GM18498 (cell line): Measurements from ENCODE around the gene EYS.
A peak's percentile ranks its signal among the peaks of the same experiment; 100 is the strongest.

Experiments used
- ATAC-seq: cut with Tn5 transposase; IDR thresholded peaks from one replicate; pipeline ENCODE4 v1.9.1; 2021; ENCODE audit warnings: mild to moderate bottlenecking, moderate library complexity; ENCODE audit not compliant: unreplicated experiment

EYS gene

DNA sequence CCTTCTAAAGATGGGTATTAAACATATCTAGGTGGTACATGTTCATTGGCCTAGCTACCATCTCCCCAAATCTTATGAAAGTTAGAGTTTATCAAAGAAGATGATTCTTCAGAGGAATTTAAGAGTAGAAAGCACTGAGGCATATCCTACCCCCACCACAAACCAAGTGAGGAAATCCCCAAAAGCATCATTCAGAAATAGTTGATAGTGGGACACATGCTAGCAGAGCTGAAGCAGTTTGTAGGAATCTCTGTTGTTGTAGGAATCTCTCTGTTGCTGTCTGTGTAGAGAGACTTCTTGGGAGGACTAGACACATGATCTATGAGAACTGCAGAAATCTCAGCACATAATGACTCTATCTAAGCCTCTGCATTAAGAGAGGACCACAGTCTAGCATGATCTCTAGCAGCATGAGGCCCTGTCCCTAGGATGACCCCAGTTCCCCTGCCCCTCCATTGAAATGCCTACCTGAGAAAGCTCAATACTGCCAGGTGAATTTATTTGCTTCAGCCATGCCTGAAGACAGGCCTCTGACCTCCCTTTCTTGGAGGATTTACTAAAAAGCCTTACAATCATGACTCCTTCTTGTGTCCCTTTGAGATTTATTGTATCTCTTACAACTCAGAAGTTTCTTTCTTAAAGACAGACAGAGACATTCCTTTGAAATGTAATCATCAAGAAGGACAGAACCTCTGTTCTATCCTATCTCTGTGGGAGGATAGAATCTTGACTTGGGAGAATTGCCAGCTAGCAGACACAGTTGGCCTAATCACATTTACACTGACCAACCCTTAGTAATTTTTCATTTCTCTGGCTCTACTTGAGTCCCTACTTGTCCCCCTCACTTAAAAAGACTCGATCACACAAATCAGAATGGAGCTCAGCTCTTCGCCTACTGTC lies 1489.1 kb downstream of the EYS start:
- ATAC-seq: peak; percentile 57

DNA sequence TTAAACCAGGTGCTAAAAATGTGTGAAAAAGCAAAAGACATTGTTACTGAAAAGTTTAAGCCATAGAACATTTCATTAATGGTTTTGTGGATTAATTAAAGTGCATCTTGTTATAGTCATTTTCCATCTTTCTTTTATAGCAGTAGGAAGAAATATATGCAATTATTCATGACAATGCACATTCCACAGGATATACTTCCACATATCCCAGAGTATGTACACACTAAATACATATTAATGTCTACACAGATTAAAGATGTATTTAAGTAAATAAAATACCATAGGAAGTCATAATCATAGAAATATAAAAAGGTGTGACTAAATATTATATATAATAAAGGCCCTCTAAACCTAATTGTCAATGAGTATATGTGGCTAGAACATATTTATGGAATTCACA lies 1492.7 kb downstream of the EYS start:
- ATAC-seq: no peak

DNA sequence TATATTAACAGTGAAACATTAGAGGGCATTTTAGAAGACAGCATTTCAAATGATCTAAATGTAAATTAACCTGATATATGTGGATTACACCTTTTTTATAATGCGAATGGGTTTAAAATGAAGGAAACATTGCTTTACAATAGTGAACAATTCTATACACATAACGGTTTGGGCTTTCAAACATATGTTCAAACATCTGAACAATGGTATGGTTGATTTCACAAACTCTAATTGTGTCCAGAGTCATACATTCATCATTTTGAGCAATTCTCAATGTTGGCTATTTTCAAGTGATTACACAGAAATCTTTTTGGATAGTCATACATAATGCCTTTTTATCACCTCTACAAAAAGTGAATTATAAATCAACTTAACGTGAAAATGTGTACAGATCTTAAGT lies 1493.3 kb downstream of the EYS start:
- no peak for ATAC-seq

DNA sequence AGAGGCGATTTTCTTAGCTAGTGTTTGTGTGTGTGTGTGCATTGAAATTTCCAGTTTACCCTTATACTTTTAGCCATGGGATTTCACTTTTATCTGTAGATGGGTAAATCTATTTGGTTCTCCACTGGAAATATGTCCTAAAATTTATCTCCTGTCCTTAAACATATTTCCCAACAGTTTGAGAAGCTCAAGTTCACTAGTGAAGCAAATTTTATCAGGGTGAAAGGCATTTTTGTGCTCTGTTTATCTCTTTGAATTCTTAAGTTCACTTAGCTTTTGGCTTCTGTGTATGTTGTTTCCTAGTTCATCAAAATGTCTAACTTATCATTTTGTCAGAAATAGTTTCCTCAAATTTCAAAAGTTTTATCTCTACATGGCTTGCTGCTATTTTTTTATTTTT lies 1509.8 kb downstream of the EYS start:
- no peak for ATAC-seq

DNA sequence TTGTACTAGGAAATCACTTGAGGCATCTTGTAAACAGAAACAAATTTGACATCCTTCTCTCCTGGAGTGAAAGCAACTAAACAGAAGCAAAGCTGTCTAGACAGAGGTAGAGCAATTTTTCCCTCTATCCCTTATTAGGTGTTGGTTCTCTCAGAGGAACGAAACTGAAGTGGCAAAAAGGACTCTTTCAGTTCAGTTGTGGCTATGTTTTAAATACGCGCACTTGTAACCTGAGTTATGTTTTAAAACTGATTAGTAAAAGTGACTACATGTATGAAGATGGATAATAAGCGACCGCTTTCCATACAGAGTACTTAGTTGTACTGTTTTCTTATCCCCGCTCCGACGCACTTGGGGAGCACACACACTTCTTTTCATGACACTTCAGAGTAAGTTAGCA lies 1520.4 kb downstream of the EYS start:
- no peak for ATAC-seq

DNA sequence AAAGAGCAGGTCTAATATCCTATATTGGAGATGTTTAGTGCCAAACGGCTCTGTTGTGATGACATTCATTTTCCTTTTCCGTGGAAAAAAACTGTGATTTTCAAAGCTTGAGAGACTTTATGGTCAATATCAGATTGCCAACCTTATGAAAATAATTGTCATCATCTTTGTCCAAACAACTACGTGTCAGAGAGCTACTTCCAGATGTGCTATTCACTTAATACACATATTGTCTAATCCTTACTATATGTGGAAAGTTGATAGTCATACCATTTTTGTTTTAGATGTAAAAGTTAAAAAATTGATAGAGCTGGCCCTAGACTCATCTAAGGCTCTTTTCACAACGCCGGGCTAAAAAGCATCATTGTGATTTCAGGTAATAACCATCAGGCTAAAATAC lies 1521.4 kb downstream of the EYS start:
- no peak for ATAC-seq

DNA sequence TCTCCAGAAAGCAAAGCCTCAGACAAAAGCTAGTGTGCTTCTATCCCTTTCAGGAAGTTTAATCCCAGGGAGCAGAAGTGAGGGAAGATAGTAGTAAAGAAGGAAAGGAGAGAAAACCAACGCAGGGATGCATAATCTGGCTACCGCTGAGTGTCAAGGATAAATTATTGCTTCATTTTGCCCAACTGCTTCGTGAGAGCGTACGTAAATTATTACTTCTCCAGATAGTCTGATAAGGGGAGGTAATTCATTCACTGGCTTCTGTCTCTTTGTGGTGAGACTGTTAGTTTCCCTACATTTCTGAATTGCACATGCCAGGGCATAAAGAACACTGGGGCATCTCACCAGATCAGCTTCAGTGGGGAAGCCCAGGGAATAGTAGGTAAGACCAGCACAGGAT lies 1531.7 kb downstream of the EYS start:
- no peak for ATAC-seq

DNA sequence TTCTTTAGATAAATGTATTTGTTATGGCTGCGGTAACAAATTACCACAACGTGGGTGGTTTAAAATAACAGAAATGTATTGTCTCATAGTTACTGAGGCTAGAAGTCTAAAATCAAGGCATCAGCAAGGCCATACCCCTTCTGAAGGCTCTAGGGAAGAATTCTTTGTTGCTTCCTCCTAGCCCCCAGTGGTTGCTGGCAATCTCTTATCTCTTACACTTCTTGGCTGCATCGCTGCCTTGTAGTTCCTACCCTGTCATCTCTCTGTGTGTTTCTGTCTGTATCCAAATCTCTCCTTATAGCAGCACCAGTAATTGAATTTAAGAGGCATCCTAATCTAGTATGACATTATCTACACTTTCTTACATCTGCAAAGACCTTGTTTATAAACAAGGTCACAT lies 1536.7 kb downstream of the EYS start:
- no peak for ATAC-seq

DNA sequence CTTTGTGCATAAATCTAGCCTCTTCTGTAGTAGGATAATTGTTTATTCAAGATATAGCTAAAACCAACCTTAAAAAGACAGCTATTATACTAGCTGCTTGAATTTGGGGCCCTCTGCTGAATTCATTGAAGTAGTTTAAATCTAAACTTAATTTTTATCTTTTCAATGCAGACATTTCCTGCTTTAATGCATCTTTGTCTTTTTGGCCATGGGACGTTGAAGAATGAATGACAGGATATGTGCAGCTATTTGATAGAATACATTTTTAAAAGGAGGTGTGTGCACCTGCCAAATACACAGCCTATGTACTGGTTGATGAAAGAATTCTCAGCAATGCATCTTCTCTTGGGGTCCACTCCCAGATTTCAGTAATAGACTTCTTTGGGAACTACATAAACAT lies 1546.5 kb downstream of the EYS start:
- ATAC-seq: no peak

DNA sequence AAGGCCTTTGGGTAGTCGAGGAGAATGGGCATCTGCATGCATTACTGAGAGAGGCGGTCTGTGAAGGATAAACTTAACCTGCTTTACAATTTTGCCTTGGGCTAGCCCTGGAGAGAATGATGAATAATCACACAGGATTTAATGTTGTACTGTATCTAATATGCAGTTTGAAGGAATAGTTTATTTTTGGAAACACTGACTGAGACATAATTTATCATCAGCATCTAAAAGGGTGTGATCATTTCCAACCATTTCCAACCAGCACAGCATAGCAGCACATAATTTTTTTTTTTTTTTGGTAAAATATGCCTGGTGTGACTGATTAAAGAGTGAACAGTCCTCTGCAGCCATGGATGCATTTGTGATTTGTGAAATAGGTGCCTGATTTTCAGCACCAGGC lies 1552.0 kb downstream of the EYS start:
- ATAC-seq: no peak

DNA sequence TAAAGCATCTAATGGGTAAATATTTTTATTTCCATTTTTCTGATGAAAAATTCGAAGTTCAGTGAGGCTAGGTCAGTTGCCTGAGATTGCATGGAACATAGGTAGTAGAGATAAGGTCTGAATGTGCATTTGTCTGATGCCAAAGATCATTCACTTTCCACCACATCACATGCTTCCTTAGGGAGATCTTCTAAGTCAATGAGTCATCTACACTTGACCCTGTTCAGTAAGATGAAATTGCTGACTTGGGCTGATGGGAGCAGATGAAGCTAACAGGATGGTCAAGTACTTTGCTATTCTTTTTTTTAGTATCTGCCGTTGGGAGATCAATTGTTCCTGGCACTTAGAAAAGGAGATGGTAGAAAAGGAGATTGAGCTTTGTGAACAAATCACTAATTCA lies 1560.2 kb downstream of the EYS start:
- ATAC-seq: no peak

DNA sequence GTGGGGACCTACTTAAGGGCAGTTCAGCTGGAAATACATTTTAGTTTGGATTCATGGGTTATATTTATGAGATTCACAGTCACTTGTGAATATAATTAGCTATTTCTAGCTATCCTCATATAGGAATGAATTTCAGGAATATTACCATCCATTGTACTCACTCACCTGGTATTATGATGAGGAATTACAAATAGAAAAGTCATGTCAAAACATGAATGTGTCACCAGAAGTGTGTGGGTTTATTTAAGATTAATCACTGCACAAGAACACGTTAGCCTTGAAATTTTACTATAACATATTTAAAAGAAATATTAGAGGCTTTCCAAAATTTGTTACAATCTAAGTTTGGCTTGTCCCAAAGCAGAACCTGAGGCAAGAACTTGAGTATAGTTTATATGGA lies 1560.9 kb downstream of the EYS start:
- ATAC-seq: no peak

DNA sequence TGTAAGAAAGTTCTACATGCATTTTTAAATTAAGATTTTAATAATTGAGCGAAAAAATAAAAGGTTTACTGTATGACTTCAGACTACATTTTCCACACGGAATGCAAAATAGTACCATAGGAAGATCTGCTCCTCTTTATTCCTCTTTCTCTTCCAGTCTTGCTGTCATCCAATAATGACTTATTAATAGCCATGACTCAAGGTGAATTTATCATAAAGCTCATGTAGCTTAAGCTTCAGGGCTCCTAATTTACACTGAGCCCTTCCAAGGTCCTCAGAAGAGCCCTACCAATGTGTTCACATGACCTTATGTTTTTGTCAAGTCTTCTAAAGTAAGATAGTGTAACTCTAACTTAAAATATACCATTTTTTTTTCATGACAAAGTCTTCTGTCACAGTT lies 1561.4 kb downstream of the EYS start:
- no peak for ATAC-seq

DNA sequence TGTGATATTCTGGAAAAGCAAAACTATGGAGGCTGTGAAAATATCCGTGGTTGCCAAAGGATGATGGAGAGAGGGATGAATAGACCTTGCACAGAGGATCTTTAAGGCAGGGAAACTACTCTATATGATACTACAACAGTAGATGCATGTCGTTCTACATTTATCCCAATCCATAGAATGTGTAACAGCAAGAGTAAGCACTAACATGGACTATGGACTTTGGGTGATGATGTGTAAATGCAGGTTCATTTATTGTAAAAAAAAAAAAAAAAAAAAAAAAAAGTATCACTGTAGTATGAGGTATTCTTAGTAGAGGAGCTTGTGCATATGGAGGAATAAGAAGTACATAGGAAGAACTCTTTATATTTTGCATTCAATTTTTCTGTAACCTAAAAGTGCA lies 1563.9 kb downstream of the EYS start:
- no peak for ATAC-seq

DNA sequence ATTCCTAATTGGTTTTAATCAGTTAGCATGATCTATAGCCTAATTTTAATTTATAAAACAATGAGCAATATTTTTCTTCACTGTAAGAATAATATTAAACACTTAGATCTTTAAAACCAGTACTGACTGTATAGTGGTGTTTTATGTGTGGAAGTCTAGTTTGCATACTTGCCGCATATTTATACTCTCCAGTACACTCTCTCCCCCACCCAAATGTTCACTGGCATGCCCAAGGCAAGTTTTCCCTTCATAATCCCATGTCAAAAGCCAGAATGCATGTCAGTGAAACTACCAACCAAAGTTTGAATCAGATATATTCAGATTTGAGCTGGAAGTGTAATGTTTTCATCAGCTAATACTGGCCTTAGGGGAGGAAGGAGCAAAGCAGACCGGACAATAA lies 1565.3 kb downstream of the EYS start:
- no peak for ATAC-seq

DNA sequence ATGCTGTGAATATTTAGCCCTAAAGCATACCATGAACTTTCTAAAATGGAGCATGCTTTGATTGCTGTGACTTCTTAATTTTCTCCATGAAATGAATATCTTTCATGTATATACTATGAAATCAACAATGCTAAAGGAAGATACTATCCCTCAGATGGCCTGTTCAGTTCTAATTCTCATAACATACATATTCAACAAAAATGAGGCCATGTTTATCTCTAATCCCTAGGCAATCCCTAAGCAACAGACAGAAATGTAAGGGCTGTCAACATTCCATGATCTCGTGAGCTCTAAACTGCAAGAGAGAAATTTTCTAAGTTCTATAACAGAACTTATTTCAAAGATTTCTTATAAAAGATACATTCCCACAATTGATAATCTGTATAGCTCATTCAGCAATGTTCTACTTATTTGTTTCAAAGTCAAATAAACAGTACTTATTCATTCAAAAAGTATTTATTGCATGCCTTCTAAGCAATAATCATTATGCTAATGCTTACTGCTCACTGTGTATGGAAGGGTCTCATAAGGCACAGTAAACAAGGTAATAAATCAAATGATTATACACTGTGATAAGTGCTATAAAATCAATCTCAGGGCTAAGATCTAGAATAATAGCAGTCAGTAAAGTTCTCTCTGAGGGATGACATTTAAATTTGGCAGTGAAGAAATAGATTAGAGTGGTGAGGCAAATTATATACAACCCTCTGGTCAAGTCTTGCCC lies 1578.6 kb downstream of the EYS start:
- ATAC-seq: no peak

DNA sequence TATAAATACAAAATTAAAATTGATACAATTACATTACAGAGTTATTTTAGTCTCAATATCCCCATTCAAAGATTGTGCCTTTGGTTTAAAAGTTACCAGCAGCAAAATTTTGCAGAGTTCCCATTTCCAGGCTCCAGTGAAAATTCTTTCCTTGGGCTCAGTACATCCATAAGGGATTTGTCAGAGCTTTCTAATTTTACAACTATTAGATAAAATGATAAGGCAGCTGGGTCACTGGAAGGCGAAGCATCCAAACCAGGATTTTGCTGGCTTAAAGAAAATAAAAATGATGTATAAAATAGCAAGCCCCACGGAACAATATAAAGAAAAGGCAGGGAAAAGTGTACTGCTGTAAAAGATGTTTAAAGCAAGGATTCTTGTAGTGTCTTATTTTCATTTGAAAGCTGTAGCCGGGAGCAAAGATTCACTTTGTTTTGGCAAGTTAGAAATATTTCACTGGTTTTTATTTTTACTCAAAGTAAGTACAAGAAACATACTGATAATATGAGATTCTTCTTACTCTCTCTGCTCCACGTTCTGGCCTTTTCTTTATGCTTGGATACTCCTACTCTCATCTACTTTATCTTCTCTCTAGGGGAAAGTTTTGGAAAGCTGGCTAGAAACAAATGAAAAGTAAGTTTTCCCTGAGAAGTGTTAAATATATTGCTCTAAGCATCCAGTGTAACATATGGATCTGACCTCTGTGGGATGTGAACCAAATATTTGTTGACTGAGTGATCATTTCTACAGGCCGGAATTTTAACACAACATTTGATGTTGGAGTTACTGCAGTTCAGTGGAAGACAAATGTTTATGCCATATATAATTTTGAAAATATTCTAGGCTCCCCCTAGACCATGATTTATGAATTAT lies 1583.0 kb downstream of the EYS start:
- ATAC-seq: no peak

DNA sequence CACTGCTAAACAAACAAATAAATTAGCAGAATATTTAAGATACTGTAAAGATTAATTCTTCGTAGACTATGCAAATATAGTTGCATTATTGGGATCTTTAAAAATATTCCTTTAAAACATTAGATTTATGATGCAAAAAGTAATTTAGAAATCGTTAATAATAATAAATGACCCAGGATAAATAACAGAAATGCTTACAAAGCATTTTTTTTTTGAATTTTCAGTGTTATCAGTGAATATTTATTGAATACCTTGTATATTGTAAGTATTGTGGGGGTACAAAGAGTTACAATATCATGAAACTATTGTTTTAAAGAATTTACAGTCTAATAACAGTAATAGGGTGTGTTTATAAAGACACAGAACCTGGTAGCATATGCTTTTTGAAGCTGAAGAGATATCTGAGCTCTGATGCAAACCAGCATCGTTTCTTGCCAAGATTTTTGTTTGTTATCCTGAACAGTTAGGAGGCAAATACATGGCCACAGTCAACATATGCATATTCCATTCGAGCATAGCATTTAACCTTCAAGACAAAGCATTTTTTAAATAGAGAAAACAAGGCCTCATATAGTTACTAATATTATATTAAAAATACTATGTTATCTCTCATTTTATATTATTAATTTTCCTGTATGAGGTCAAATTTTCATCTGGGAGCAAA lies 1584.2 kb downstream of the EYS start:
- ATAC-seq: no peak

DNA sequence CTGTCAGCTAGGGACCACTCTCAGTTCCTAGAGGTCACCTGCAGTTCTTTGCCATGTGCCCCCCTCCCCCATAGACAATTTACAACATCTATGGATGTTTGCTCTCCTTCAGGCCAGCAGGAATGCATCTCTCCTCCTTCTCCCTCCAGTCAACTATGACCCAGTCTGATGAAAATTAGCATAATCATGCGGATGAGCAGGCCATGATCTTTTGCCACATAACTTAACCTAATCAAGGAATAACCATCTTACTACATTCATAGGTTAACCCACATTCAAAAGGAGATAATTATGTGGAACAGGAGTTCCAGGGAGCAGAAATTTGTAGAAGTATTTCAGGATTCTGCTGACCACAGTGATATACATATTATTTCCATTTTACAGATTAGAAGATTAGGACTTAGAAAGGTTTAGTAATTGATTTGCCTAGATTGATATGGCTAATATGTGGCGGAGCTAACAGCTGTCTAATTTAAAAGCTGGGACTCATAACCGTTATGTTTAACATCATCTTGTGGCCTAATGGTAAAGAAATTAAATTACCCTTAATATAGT lies 1585.9 kb downstream of the EYS start:
- no peak for ATAC-seq

DNA sequence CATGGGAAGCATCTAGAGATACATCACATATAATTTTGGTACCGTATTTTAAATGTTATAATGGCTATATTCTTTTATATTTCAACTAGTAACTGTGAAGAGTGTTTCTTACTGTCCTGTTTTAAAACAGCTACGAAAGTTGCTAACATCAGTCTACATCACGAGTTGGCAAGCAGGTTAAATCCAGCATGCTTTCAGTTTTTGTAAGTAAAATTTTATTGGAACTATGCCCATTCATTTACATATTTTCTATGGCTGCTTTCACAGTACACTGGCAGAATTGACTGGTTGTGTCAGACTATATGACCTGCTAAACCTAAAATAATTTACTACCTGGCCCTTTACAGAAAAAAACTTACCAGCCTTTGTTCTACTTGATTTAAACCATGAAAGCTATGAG lies 1593.3 kb downstream of the EYS start:
- ATAC-seq: no peak

DNA sequence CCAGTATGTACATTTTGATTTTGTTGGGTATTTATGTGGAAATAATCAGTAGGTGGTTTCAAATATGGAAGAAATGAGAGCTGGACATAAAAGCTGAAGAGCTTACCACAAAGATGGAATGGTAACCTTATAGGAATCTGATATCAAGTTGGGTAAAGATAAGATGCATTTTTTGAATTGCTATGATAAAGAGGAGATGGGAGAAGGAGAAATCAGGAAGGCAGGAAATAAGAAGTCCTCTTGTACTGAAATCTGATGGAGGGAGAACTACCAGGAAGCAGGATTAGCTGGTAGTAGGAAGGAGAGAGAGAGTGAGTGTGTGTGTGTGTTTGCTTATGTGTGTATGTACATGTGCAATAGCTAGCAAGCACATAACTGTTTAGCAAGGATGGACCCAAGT lies 1603.0 kb downstream of the EYS start:
- no peak for ATAC-seq
